ENCODE measurements around the gene OPN4. TPM values are rescaled to one million over a fixed set of nuclear protein-coding genes. Genes with fewer than 3 reads are reported as not detected.

The OPN4 gene
- total RNA-seq, 4 donors from 2014 or later, result 1.1 TPM; not detected in 3

- DNase-seq (ENCODE audit: low spot score), result no peak
Observed at GRCh38 chr10:86712317-86712707, 58.0 kb downstream of the OPN4 start.

GRCh38 chr10:86715156-86715795, 60.9 kb downstream of the OPN4 start:
- ATAC-seq (ENCODE audit: low FRiP score), result no peak
- DNase-seq (ENCODE audit: low spot score), result no peak
- TF ChIP-seq CTCF (IDR thresholded peaks at IDR 0.05), result no peak

More at GRCh38 chr10:86712317-86712707, 58.0 kb downstream of the OPN4 start:
- no peak for ATAC-seq (ENCODE audit: low FRiP score)
- TF ChIP-seq CTCF (IDR thresholded peaks at IDR 0.05), result no peak

DNA sequence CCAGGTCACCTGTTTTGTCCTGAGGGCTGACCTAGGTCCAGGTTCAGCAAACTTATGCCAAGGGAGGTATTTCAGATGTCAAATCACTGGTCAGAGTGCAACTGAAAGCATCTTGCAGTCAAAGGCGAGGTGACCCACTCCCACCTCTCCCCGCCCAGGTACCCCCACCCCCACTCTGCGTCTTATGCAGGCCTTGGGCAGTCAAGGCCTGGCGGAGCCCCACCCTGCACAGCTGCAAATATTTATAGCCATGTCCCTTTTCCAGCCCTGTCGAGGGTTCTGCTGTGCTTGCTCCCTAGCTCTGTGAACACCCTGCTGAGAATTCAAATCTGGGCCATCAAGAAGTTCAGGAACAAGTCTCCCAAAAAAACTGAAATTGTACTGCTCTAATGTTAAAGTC, 61.5 kb downstream of the OPN4 start:
- no peak for ATAC-seq (ENCODE audit: low FRiP score)
- no peak for TF ChIP-seq CTCF (IDR thresholded peaks at IDR 0.05)
- no peak for DNase-seq (ENCODE audit: low spot score)

Other genes starting within 250 kb of the OPN4 start
- 10 to 100 TPM; 29.8 to 61.5 (median 40.1) TPM for gene WAPL, start 132.8 kb upstream of the OPN4 start, total RNA-seq
- gene LDB3, start 14.0 kb downstream of the OPN4 start, total RNA-seq, result 10 to 100 TPM in 1 of 4 donors, under 1 TPM in 3; 0.56 to 22.4 (median 0.65) TPM
- gene BMPR1A, start 102.1 kb downstream of the OPN4 start, total RNA-seq, result 10 to 100 TPM; 26.5 to 44.9 (median 37.1) TPM

All from omental fat pad (tissue), 4 donors.